SU-DHL-6 (cell line): Measurements from ENCODE around the gene SLC6A13.

Experiments
- H2AFZ ChIP-seq: fragments of 200-600 bp; sonication (generic); 2 replicates; pipeline ENCODE4 v1.6.1; 2014; ENCODE audit warnings: low read depth, mild to moderate bottlenecking, moderate library complexity, mixed read lengths, antibody characterized with exemption, low read length; ENCODE audit not compliant: severe bottlenecking
- H3F3A ChIP-seq: fragments of 200-600 bp; shearing (Covaris generic); 2 replicates; pipeline ENCODE4 v1.6.0; 2016; ENCODE audit warnings: antibody characterized with exemption, mild to moderate bottlenecking; ENCODE audit not compliant: insufficient read depth
- H3K27ac ChIP-seq: fragments of 200-600 bp; sonication (generic); 2 replicates; pipeline ENCODE4 v1.5.1; 2016; ENCODE audit warnings: low read depth, mild to moderate bottlenecking, low read length, moderate library complexity, mixed read lengths
- H3K27me3 ChIP-seq: fragments of 200-600 bp; sonication (generic), shearing (Covaris generic); 2 replicates; pipeline ENCODE4 v1.6.0; 2014; ENCODE audit warnings: mild to moderate bottlenecking, low read length
- H3K36me3 ChIP-seq: fragments of 200-600 bp; sonication (generic); 2 replicates; pipeline ENCODE4 v1.6.1; 2014; ENCODE audit warnings: mild to moderate bottlenecking, low read length, mixed read lengths
- H3K4me2 ChIP-seq: fragments of 300-600, 200-600 bp; shearing (Covaris generic), sonication (generic); 2 replicates; pipeline ENCODE4 v1.6.0; 2014; ENCODE audit warnings: low read length, low read depth, mild to moderate bottlenecking; ENCODE audit not compliant: poor library complexity, severe bottlenecking
- H3K4me3 ChIP-seq: fragments of 200-600 bp; sonication (generic); 2 replicates; pipeline ENCODE4 v1.5.1; 2014; ENCODE audit warnings: antibody characterized with exemption, low read length, mild to moderate bottlenecking, mixed read lengths; ENCODE audit not compliant: insufficient read depth, poor library complexity, severe bottlenecking
- H3K79me2 ChIP-seq: fragments of 200-600 bp; sonication (generic); 2 replicates; pipeline ENCODE4 v1.6.1; 2014; ENCODE audit warnings: mild to moderate bottlenecking, low read length, moderate library complexity; ENCODE audit not compliant: insufficient read depth
- H3K9ac ChIP-seq: fragments of 200-600 bp; sonication (generic); 2 replicates; pipeline ENCODE4 v1.7.0; 2014; ENCODE audit warnings: mild to moderate bottlenecking, low read length
- H3K9me2 ChIP-seq: fragments of 200-600 bp; sonication (generic); replicated peaks from 2 replicates; pipeline ENCODE4 v1.6.1; 2014; ENCODE audit warnings: low read length; ENCODE audit not compliant: insufficient read depth
- H3K9me3 ChIP-seq: fragments of 200-600 bp; sonication (generic); 2 replicates; pipeline ENCODE4 v1.6.1; 2014; ENCODE audit warnings: low read length, mixed read lengths; ENCODE audit not compliant: insufficient read depth
- H4K20me1 ChIP-seq: fragments of 200-600 bp; sonication (generic); 2 replicates; pipeline ENCODE4 v1.6.1; 2014; ENCODE audit warnings: low read depth, mild to moderate bottlenecking, antibody characterized with exemption, low read length, moderate library complexity, mixed read lengths
- EZH2phosphoT487 ChIP-seq: fragments of 200-600 bp; sonication (generic), shearing (Covaris generic); conservative IDR thresholded peaks from 2 replicates; pipeline ENCODE4 v1.6.1; 2018; ENCODE audit warnings: mild to moderate bottlenecking, antibody characterized with exemption, low read length, moderate library complexity, mixed read lengths
- TF ChIP-seq, protein P1 (sequence below): fragments of 200-600 bp; sonication (generic); IDR thresholded peaks from one replicate; pipeline ENCODE4 v1.5.1; 2017; ENCODE audit warnings: antibody characterized with exemption, mild to moderate bottlenecking, low read length, moderate library complexity; ENCODE audit not compliant: insufficient read depth, poor library complexity, severe bottlenecking

The SLC6A13 gene

DNA sequence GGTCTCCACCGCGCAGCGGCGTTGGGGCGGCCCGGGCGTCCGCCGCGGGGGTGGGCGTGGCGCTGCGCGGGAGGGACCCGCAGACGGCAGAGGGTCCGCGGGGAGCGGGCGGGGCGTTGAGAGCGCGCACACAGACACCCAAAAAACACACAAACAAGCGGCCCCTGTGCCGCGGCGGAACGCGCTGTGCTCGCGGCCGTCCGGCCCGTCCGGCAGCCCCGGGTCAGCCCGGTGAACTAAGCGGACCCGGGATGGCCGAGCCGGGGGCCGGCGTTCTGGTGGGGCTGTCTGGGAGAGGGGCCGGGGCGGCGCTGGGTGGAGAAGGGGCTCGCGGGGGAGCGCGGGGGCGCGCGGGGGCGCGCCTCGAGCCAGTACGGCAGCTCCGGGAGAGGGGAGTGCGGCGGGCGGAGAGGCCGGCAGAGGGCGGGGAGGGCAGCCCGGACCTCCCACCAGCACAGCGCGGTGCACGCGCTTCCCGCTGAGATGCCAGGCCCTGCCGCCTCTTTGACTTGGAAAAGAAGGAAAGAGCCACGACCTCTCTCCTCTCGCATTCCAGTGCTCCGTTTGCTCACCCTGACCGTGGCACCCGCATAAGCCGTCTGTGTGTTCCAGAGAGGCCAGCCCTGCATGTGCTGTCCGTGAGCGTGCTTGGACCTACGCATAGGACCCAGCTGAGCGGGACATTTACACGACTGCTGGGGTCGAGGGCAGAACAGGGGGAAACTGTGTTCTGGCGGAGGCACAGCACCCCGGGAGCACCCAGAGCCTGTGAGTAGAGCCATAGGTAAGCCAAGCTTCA is 59.0 kb downstream of the SLC6A13 start:
- Histone ChIP-seq H3K9ac (no peak overlapping the region), H3K4me3 (no peak overlapping the region), H3K27me3 (no peaks in the 10 kb centered on the region), H2AFZ (no peak overlapping the region), H3K9me3 (no peaks in the 10 kb centered on the region), H3K36me3 (no peaks in the 10 kb centered on the region), H3K79me2 (no peaks in the 10 kb centered on the region), H3F3A (no peaks in the 10 kb centered on the region), H3K4me2 (no peak overlapping the region), H3K9me2 (no peaks in the 10 kb centered on the region), H3K27ac (no peak overlapping the region), H4K20me1 (no peaks in the 10 kb centered on the region)
- TF ChIP-seq, protein P1, sequence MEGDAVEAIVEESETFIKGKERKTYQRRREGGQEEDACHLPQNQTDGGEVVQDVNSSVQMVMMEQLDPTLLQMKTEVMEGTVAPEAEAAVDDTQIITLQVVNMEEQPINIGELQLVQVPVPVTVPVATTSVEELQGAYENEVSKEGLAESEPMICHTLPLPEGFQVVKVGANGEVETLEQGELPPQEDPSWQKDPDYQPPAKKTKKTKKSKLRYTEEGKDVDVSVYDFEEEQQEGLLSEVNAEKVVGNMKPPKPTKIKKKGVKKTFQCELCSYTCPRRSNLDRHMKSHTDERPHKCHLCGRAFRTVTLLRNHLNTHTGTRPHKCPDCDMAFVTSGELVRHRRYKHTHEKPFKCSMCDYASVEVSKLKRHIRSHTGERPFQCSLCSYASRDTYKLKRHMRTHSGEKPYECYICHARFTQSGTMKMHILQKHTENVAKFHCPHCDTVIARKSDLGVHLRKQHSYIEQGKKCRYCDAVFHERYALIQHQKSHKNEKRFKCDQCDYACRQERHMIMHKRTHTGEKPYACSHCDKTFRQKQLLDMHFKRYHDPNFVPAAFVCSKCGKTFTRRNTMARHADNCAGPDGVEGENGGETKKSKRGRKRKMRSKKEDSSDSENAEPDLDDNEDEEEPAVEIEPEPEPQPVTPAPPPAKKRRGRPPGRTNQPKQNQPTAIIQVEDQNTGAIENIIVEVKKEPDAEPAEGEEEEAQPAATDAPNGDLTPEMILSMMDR, result no peak
- TF ChIP-seq EZH2phosphoT487, result no peak

- H2AFZ ChIP-seq, result no peak overlapping the region
- no peak overlapping the region for H3K4me3 ChIP-seq
- H3K36me3 ChIP-seq, result no peaks in the 10 kb centered on the region
- H3K9me3 ChIP-seq, result no peaks in the 10 kb centered on the region
- no peaks in the 10 kb centered on the region for H3K9me2 ChIP-seq
- no peaks in the 10 kb centered on the region for H4K20me1 ChIP-seq
- H3K79me2 ChIP-seq, result no peaks in the 10 kb centered on the region
- no peaks in the 10 kb centered on the region for H3K27me3 ChIP-seq
- no peak overlapping the region for H3K9ac ChIP-seq
- H3K4me2 ChIP-seq, result no peak overlapping the region
- TF ChIP-seq EZH2phosphoT487, result no peak
- TF ChIP-seq, protein P1, result no peak
- no peaks in the 10 kb centered on the region for H3F3A ChIP-seq
- no peak overlapping the region for H3K27ac ChIP-seq
These were observed 59.6 kb downstream of the SLC6A13 start for GRCh38 chr12:203074-203461.

- Histone ChIP-seq H3K79me2 (no peaks in the 10 kb centered on the region), H4K20me1 (no peaks in the 10 kb centered on the region), H3K9ac (no peak overlapping the region), H3K9me2 (no peaks in the 10 kb centered on the region), H3F3A (no peaks in the 10 kb centered on the region), H2AFZ (no peak overlapping the region), H3K27me3 (no peaks in the 10 kb centered on the region), H3K36me3 (no peaks in the 10 kb centered on the region), H3K4me3 (no peak overlapping the region), H3K9me3 (no peaks in the 10 kb centered on the region), H3K27ac (no peak overlapping the region), H3K4me2 (no peak overlapping the region)
- TF ChIP-seq, protein P1, result no peak
- TF ChIP-seq EZH2phosphoT487, result no peak
These were observed 60.4 kb downstream of the SLC6A13 start for GRCh38 chr12:202081-202731.
